H1 (cell line): ENCODE measurements around the gene TMPRSS15. TPM values are rescaled to one million over a fixed set of nuclear protein-coding genes. Genes with fewer than 3 reads are reported as not detected.

ENCODE experiments used
- CTCF ChIA-PET: fragments of 300-600 bp; sonication (Branson Sonifier 250); formaldehyde crosslinking; loops from one replicate; lab custom pipeline; 2021; ENCODE audit not compliant: partially characterized antibody; lab: Charles Lee
- POLR2A ChIA-PET: fragments of 300-600 bp; sonication (Branson Sonifier 250); formaldehyde crosslinking; loops from one replicate; lab custom pipeline; 2021; ENCODE audit warnings: inconsistent platforms; ENCODE audit not compliant: partially characterized antibody; lab: Charles Lee
- DNase-seq, 2 experiments: peaks; one replicate each; pipeline versions ENCODE4 v3.0.0 to v3.0.0-alpha.2; 2010 to 2022; ENCODE audit warnings: low spot score in 2 of 2, low read depth in 1 of 2, mixed read lengths in 1 of 2
- FAIRE-seq: peaks from 2 replicates; lab custom pipeline; 2011; peaks lifted over from hg19 to GRCh38; lab: Jason Lieb, UNC
- H2AFZ ChIP-seq: 2 replicates; pipeline ENCODE4 v1.8.1; 2012; ENCODE audit warnings: low read length, inconsistent platforms
- H2AK5ac ChIP-seq: 2 replicates; pipeline ENCODE4 v1.6.1; 2013; ENCODE audit warnings: low read depth, low read length
- H2BK120ac ChIP-seq: replicated peaks from 2 replicates; pipeline ENCODE3; 2013; ENCODE audit warnings: low read depth, low read length, inconsistent platforms
- H2BK12ac ChIP-seq: 2 replicates; pipeline ENCODE4 v1.6.1; 2013; ENCODE audit warnings: low read depth, low read length
- H2BK15ac ChIP-seq: 2 replicates; pipeline ENCODE4 v1.6.1; 2013; ENCODE audit warnings: low read length
- H2BK20ac ChIP-seq: 2 replicates; pipeline ENCODE4 v1.6.1; 2013; ENCODE audit warnings: low read length
- H2BK5ac ChIP-seq: 2 replicates; pipeline ENCODE4 v1.6.1; 2013; ENCODE audit warnings: low read depth, low read length
- H3K14ac ChIP-seq: 2 replicates; pipeline ENCODE4 v1.6.1; 2013; ENCODE audit warnings: inconsistent platforms; ENCODE audit not compliant: insufficient read length
- H3K18ac ChIP-seq: 2 replicates; pipeline ENCODE4 v1.6.1; 2013; ENCODE audit warnings: low read length; ENCODE audit errors: extremely low read depth
- H3K23ac ChIP-seq: 2 replicates; pipeline ENCODE4 v1.6.1; 2013; ENCODE audit warnings: inconsistent platforms; ENCODE audit not compliant: insufficient read length
- H3K23me2 ChIP-seq: 2 replicates; pipeline ENCODE4 v1.6.1; 2013; ENCODE audit warnings: low read depth, low read length
- H3K27ac ChIP-seq: 2 replicates; pipeline ENCODE4 v1.6.1; 2011; ENCODE audit warnings: low read depth, low read length, inconsistent platforms
- H3K27me3 ChIP-seq, 4 experiments: replicated peaks in 1 of 4; 1 replicate in 1 of 4; 2 replicates in 3 of 4; pipeline versions ENCODE4 v1.6.1 to v1.8.1; 2011 to 2013; ENCODE audit warnings: low read length in 3 of 4, mild to moderate bottlenecking in 3 of 4, inconsistent platforms in 2 of 4, mixed read lengths in 2 of 4, moderate library complexity in 1 of 4; ENCODE audit not compliant: control insufficient read depth in 3 of 4, insufficient read depth in 3 of 4; ENCODE audit errors: extremely low read depth in 1 of 4
- H3K36me3 ChIP-seq, 4 experiments: 2 replicates each; pipeline versions ENCODE4 v1.6.1 to v1.8.1; 2011 to 2013; ENCODE audit warnings: mild to moderate bottlenecking in 4 of 4, low read length in 3 of 4, moderate library complexity in 2 of 4, control low read depth in 1 of 4, inconsistent platforms in 1 of 4; ENCODE audit not compliant: insufficient read depth in 4 of 4, control insufficient read depth in 2 of 4
- H3K4ac ChIP-seq: replicated peaks from 2 replicates; pipeline ENCODE3; 2013; ENCODE audit warnings: low read length, low read depth, mixed read lengths, inconsistent platforms; ENCODE audit not compliant: insufficient read length
- H3K4me1 ChIP-seq, 4 experiments: replicated peaks in 1 of 4; 1 replicate in 1 of 4; 2 replicates in 3 of 4; pipeline versions ENCODE4 v1.6.1 to v1.8.1; 2011 to 2013; ENCODE audit warnings: low read length in 3 of 4, inconsistent platforms in 2 of 4, mixed read lengths in 1 of 4; ENCODE audit not compliant: insufficient read depth in 4 of 4, control insufficient read depth in 3 of 4
- H3K4me2 ChIP-seq, 2 experiments: 2 replicates each; pipeline versions ENCODE4 v1.6.1 to v1.8.1; 2011 to 2013; ENCODE audit warnings: low read depth in 2 of 2, low read length in 2 of 2, control low read depth in 1 of 2, inconsistent platforms in 1 of 2, mild to moderate bottlenecking in 1 of 2; ENCODE audit not compliant: insufficient read depth in 1 of 2
- H3K4me3 ChIP-seq, 4 experiments: fragments of 200-600, 300-600 bp in 1 of 4; sonication (generic), shearing (Covaris generic), sonication (Bioruptor Twin) in 1 of 4; 2 replicates each; pipeline versions ENCODE4 v1.5.1 to v1.8.1; 2011 to 2016; ENCODE audit warnings: low read length in 4 of 4, low read depth in 3 of 4, control low read depth in 2 of 4, inconsistent platforms in 2 of 4, mild to moderate bottlenecking in 2 of 4, mixed read lengths in 1 of 4, moderate library complexity in 1 of 4; ENCODE audit not compliant: insufficient read depth in 2 of 4; ENCODE audit errors: extremely low read depth in 1 of 4
- H3K56ac ChIP-seq: replicated peaks from 2 replicates; pipeline ENCODE3; 2013; ENCODE audit warnings: low read depth, mild to moderate bottlenecking, mixed read lengths, low read length, inconsistent platforms; ENCODE audit not compliant: insufficient read length
- H3K79me1 ChIP-seq: 2 replicates; pipeline ENCODE4 v1.6.1; 2013; ENCODE audit warnings: low read depth, low read length, control low read depth
- H3K79me2 ChIP-seq, 2 experiments: 2 replicates each; pipeline versions ENCODE4 v1.6.1 to v1.8.1; 2012 to 2013; ENCODE audit warnings: low read length in 2 of 2, mild to moderate bottlenecking in 2 of 2, inconsistent platforms in 1 of 2; ENCODE audit not compliant: insufficient read depth in 2 of 2, control insufficient read depth in 1 of 2
- H3K9ac ChIP-seq, 4 experiments: replicated peaks in 1 of 4; 1 replicate in 1 of 4; 2 replicates in 3 of 4; pipeline versions ENCODE4 v1.6.1 to v1.8.1; 2011 to 2013; ENCODE audit warnings: low read depth in 3 of 4, low read length in 3 of 4, control low read depth in 2 of 4, mild to moderate bottlenecking in 2 of 4, moderate library complexity in 2 of 4, inconsistent platforms in 1 of 4; ENCODE audit errors: extremely low read depth in 1 of 4
- H3K9me3 ChIP-seq, 2 experiments: 2 replicates each; pipeline versions ENCODE4 v1.6.1 to v1.8.1; 2012 to 2013; ENCODE audit warnings: mild to moderate bottlenecking in 2 of 2, moderate library complexity in 2 of 2, control low read depth in 1 of 2, inconsistent platforms in 1 of 2, low read depth in 1 of 2, low read length in 1 of 2, mixed read lengths in 1 of 2; ENCODE audit not compliant: insufficient read depth in 2 of 2
- H4K20me1 ChIP-seq, 2 experiments: replicated peaks in 1 of 2; 2 replicates each; pipeline versions ENCODE3 to v1.8.1; 2011 to 2013; ENCODE audit warnings: inconsistent platforms in 2 of 2, low read length in 2 of 2, mild to moderate bottlenecking in 1 of 2; ENCODE audit not compliant: insufficient read depth in 2 of 2, control insufficient read depth in 1 of 2
- H4K5ac ChIP-seq: 2 replicates; pipeline ENCODE4 v1.6.1; 2013; ENCODE audit warnings: low read length, low read depth, mixed read lengths, inconsistent platforms; ENCODE audit not compliant: insufficient read length
- H4K8ac ChIP-seq: 2 replicates; pipeline ENCODE4 v1.8.0; 2013; ENCODE audit warnings: mild to moderate bottlenecking, moderate library complexity, low read length, inconsistent platforms; ENCODE audit not compliant: insufficient read depth; ENCODE audit errors: extremely low read depth
- H4K91ac ChIP-seq: replicated peaks from 2 replicates; pipeline ENCODE3; 2013; ENCODE audit warnings: low read length, mixed read lengths, inconsistent platforms; ENCODE audit not compliant: insufficient read length
- BACH1 ChIP-seq: IDR thresholded peaks from 2 replicates; pipeline ENCODE4 v1.6.1; 2012; ENCODE audit warnings: low read length, improper control_type of control experiment
- CBX5 ChIP-seq: fragments of 300-800, 300-1000 bp; sonication (generic); IDR thresholded peaks from 2 replicates; pipeline ENCODE4 v1.7.1; 2016; ENCODE audit warnings: antibody characterized with exemption, low read length, low read depth
- CBX8 ChIP-seq: fragments of 300-800, 300-1000 bp; sonication (generic); IDR thresholded peaks from 2 replicates; pipeline ENCODE4 v1.7.1; 2016; ENCODE audit warnings: low read depth, low read length, borderline replicate concordance
- EGR1 ChIP-seq: IDR thresholded peaks from 2 replicates; pipeline ENCODE4 v1.6.1; 2011; ENCODE audit warnings: low read depth, low read length, borderline replicate concordance
- JUN ChIP-seq: IDR thresholded peaks from 2 replicates; pipeline ENCODE4 v1.6.1; 2011; ENCODE audit warnings: low read depth, mild to moderate bottlenecking, improper control_type of control experiment, low read length
- KDM4A ChIP-seq: IDR thresholded peaks from one replicate; pipeline ENCODE4 v1.7.1; 2012; ENCODE audit warnings: low read depth, mild to moderate bottlenecking, moderate library complexity, low read length, inconsistent platforms; ENCODE audit not compliant: severe bottlenecking
- POLR2A ChIP-seq, 2 experiments: IDR thresholded peaks; 1 replicate in 1 of 2; 2 replicates in 1 of 2; pipeline ENCODE4 v1.6.1; 2011; ENCODE audit warnings: low read depth in 2 of 2, low read length in 2 of 2, mild to moderate bottlenecking in 2 of 2; ENCODE audit errors: control extremely low read depth in 1 of 2
- RAD21 ChIP-seq, 2 experiments: IDR thresholded peaks in 1 of 2; conservative IDR thresholded peaks in 1 of 2; 2 replicates each; pipeline ENCODE4 v1.6.1; 2011; ENCODE audit warnings: low read depth in 2 of 2, low read length in 2 of 2, improper control_type of control experiment in 1 of 2, inconsistent platforms in 1 of 2, mild to moderate bottlenecking in 1 of 2, moderate library complexity in 1 of 2
- RNF2 ChIP-seq: fragments of 200-900, 300-1000 bp; sonication (generic); IDR thresholded peaks from 2 replicates; pipeline ENCODE4 v1.7.1; 2016; ENCODE audit warnings: borderline replicate concordance, low read depth, mild to moderate bottlenecking, antibody characterized with exemption, low read length; ENCODE audit not compliant: poor library complexity, severe bottlenecking; ENCODE audit errors: missing control alignments
- SAP30 ChIP-seq: fragments of 300-600 bp; sonication (generic); IDR thresholded peaks from 2 replicates; pipeline ENCODE4 v1.7.1; 2012; ENCODE audit warnings: low read length, moderate library complexity, mild to moderate bottlenecking, inconsistent platforms; ENCODE audit not compliant: insufficient read depth, insufficient replicate concordance
- TAF1 ChIP-seq: IDR thresholded peaks from 2 replicates; pipeline ENCODE4 v1.6.1; 2011; ENCODE audit warnings: mild to moderate bottlenecking, low read depth, low read length
- TCF12 ChIP-seq: IDR thresholded peaks from 2 replicates; pipeline ENCODE4 v1.6.1; 2011; ENCODE audit warnings: low read depth, mild to moderate bottlenecking, low read length
- polyA plus RNA-seq, 7 experiments: library from polyadenylated mRNA; depleted of rRNA in 3 of 7; stranded (reverse) in 5 of 7; unstranded in 2 of 7; fragments of >200 nt in 5 of 7; fragments of 200-250 nt in 2 of 7; gene quantifications; 1 replicate in 5 of 7; 2 replicates in 1 of 7; 4 replicates in 1 of 7; pipeline versions ENCODE4 v1.2.1 to v1.2.3, GENCODE V29; 2011 to 2013; ENCODE audit warnings: missing spikeins in 2 of 7, mixed read lengths in 2 of 7
- total RNA-seq: library from RNA; stranded (reverse); fragmentation: NEBNext Ultra II Directional; extraction: Animal tissue kit (Norgen Biotek cat#: 25700); gene quantifications from 2 replicates; pipeline ENCODE4 v1.2.1, GENCODE V29; 2021
- TF ChIP-seq, protein P1 (sequence below): IDR thresholded peaks from 2 replicates; pipeline ENCODE4 v1.6.1; 2012; ENCODE audit warnings: inconsistent platforms
- TF ChIP-seq, protein P2 (sequence below): IDR thresholded peaks from 2 replicates; pipeline ENCODE4 v1.6.1; 2011; ENCODE audit warnings: low read length, improper control_type of control experiment

Gene TMPRSS15
- total and polyA plus RNA-seq, 2 of the 8 experiments (the other 6 are each of a cell fraction or from before 2014, with no cell fraction given): not detected

DNA sequence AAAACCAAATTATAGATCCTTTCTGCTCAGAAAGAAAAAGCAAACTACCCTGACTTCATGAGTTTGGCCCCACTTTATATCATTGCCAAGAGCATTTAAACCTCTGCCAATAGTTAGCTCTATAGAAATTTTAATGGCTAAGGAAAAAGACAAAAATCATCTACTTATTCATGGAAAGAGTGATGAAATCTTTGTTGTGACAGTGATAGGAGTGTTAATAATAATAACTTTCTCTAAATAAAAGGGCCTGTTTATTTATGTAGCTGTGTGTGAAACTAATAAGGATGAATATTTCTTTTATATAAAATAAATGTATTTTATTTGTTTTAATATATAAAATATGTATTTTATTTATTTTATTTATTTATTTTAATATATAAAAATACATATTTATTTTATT is 152.5 kb downstream of the TMPRSS15 start:
- H2BK12ac ChIP-seq: no peak overlapping the region
- H3K79me2 ChIP-seq: no peaks in the 10 kb centered on the region
- ChIA-PET POLR2A (no interaction called here), CTCF (interaction anchor here (1.1 to 2.3 kb wide), 3 partner anchors 116 to 210 kb away, joined by 3 to 12 read pairs (median 8); no protein-coding TSS in a partner anchor)
- H3K4me1 ChIP-seq: no peaks in the 10 kb centered on the region
- no peak overlapping the region for H4K5ac ChIP-seq
- no peak overlapping the region for H3K14ac ChIP-seq
- H2AFZ ChIP-seq: no peak overlapping the region
- H3K9ac ChIP-seq: no peak overlapping the region
- no peak overlapping the region for H3K23ac ChIP-seq
- no peak overlapping the region for H2BK20ac ChIP-seq
- H3K9me3 ChIP-seq: no peaks in the 10 kb centered on the region
- no peak overlapping the region for H2BK15ac ChIP-seq
- H4K20me1 ChIP-seq: no peaks in the 10 kb centered on the region
- H3K18ac ChIP-seq: no peak overlapping the region
- H2BK120ac ChIP-seq: no peak overlapping the region
- H2AK5ac ChIP-seq: no peak overlapping the region
- no peak overlapping the region for H3K4me3 ChIP-seq
- H3K36me3 ChIP-seq: no peaks in the 10 kb centered on the region
- DNase-seq (no peak), FAIRE-seq (no peak)
- no peak overlapping the region for H4K91ac ChIP-seq
- no peak overlapping the region for H3K56ac ChIP-seq
- H3K23me2 ChIP-seq: no peaks in the 10 kb centered on the region
- no peak overlapping the region for H3K27ac ChIP-seq
- no peak overlapping the region for H3K4ac ChIP-seq
- no peak overlapping the region for H4K8ac ChIP-seq
- no peaks in the 10 kb centered on the region for H3K79me1 ChIP-seq
- no peak overlapping the region for H3K4me2 ChIP-seq
- H3K27me3 ChIP-seq: peaks cover 1 to 3% (median 2%) of the 10 kb centered on the region in 4 experiments; a peak in 6 of 7 replicates
- no peak overlapping the region for H2BK5ac ChIP-seq
- TF ChIP-seq RAD21 (IDR thresholded peaks at IDR 0.05 in 1 of 2, conservative IDR thresholded peaks at IDR 0.05 in 1 of 2; ENCODE audit: low read depth in 2 of 2, low read length in 2 of 2): no peak
- TF ChIP-seq JUN: no peak
- TF ChIP-seq BACH1: no peak
- TF ChIP-seq TAF1: no peak
- TF ChIP-seq TCF12: no peak
- no peak for TF ChIP-seq KDM4A
- no peak for TF ChIP-seq CBX8
- TF ChIP-seq POLR2A (IDR thresholded peaks at IDR 0.05; ENCODE audit: control extremely low read depth in 1 of 2, low read depth in 2 of 2, low read length in 2 of 2): no peak
- TF ChIP-seq EGR1: no peak
- no peak for TF ChIP-seq RNF2
- TF ChIP-seq, protein P1, sequence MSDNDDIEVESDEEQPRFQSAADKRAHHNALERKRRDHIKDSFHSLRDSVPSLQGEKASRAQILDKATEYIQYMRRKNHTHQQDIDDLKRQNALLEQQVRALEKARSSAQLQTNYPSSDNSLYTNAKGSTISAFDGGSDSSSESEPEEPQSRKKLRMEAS: no peak
- TF ChIP-seq CBX5: no peak
- TF ChIP-seq, protein P2, sequence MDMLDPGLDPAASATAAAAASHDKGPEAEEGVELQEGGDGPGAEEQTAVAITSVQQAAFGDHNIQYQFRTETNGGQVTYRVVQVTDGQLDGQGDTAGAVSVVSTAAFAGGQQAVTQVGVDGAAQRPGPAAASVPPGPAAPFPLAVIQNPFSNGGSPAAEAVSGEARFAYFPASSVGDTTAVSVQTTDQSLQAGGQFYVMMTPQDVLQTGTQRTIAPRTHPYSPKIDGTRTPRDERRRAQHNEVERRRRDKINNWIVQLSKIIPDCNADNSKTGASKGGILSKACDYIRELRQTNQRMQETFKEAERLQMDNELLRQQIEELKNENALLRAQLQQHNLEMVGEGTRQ: no peak
- no peak for TF ChIP-seq SAP30
